Measurements from ENCODE around the gene TNFAIP8L2.

GRCh38 chr1:151142411-151143056, 13.9 kb upstream of the TNFAIP8L2 start:
- TF ChIP-seq SP1 (CRISPR knock-in tag; conservative IDR thresholded peaks at IDR 0.05) (no peak), CTCF (IDR thresholded peaks at IDR 0.05) (no peak)

All from WTC11 (cell line).